HL-60/S4 treated with retinoic acid at 250 ng/mL for 4 days and 3 days (cell line): ENCODE measurements around the gene AFF3.
"Not testable (repeated sequence)": the region's sequence is repeated elsewhere in the genome, so short reads cannot be mapped to it uniquely, and the experiment has no call there.

ENCODE experiments used
- in situ Hi-C: fragments of 300-500 bp; cut with MboI; formaldehyde crosslinking; loops from 2 replicates; pipeline ENCODE4 v1.7.0; 2022; ENCODE audit warnings: low sequenced_read_pairs

AFF3 gene

GRCh38 chr2:100142393-100142792 is at the start of gene AFF3:
Gene AFF3, minus strand, starts transcription at chr2:100142590. Its CDS starts 38,136 bp downstream, at chr2:100104454.
- in situ Hi-C loops = no loop called here

- in situ Hi-C loops = no loop called here
These were observed 47.0 kb upstream of the AFF3 start for GRCh38 chr2:100189387-100189786.

- in situ Hi-C loops = no loop called here
These were observed 45.9 kb upstream of the AFF3 start for GRCh38 chr2:100188326-100188725.

- in situ Hi-C loops = no loop called here
These were observed 43.7 kb upstream of the AFF3 start for GRCh38 chr2:100186126-100186525.

GRCh38 chr2:100185516-100185915 is 43.1 kb upstream of the AFF3 start:
- in situ Hi-C loops = no loop called here

- in situ Hi-C loops = no loop called here
These were observed 42.7 kb upstream of the AFF3 start for GRCh38 chr2:100185105-100185504.

- in situ Hi-C loops = no loop called here
These were observed 41.8 kb upstream of the AFF3 start for GRCh38 chr2:100184055-100184737.

- in situ Hi-C loops = no loop called here
These were observed 40.3 kb upstream of the AFF3 start for GRCh38 chr2:100182494-100183361.

GRCh38 chr2:100180503-100180902 is 38.1 kb upstream of the AFF3 start:
- in situ Hi-C loops = no loop called here

- in situ Hi-C loops = no loop called here
These were observed 37.4 kb upstream of the AFF3 start for GRCh38 chr2:100179806-100180205.

GRCh38 chr2:100178864-100179263 is 36.5 kb upstream of the AFF3 start:
- in situ Hi-C loops = no loop called here

GRCh38 chr2:100178085-100178788 is 35.8 kb upstream of the AFF3 start:
- in situ Hi-C loops = no loop called here

GRCh38 chr2:100176925-100177324 is 34.5 kb upstream of the AFF3 start:
- in situ Hi-C loops = no loop called here

- in situ Hi-C loops = no loop called here
These were observed 31.6 kb upstream of the AFF3 start for GRCh38 chr2:100174026-100174431.

GRCh38 chr2:100166701-100167100 is 24.3 kb upstream of the AFF3 start:
- in situ Hi-C loops = no loop called here

- in situ Hi-C loops = no loop called here
These were observed 21.2 kb upstream of the AFF3 start for GRCh38 chr2:100163605-100164004.

- in situ Hi-C loops = no loop called here
These were observed 19.7 kb upstream of the AFF3 start for GRCh38 chr2:100161945-100162620.

GRCh38 chr2:100160396-100160795 is 18.0 kb upstream of the AFF3 start:
- in situ Hi-C loops = no loop called here

- in situ Hi-C loops = not testable (repeated sequence)
These were observed 9.4 kb upstream of the AFF3 start for GRCh38 chr2:100151832-100152231.

GRCh38 chr2:100151310-100151709 is 8.9 kb upstream of the AFF3 start:
- in situ Hi-C loops = no loop called here

- in situ Hi-C loops = no loop called here
These were observed 6.5 kb upstream of the AFF3 start for GRCh38 chr2:100148883-100149282.
